ENCODE measurements around the gene PLOD2. TPM values are rescaled to one million over a fixed set of nuclear protein-coding genes. Genes with fewer than 3 reads are reported as not detected.

PLOD2 gene
- total RNA-seq, 1 donor = 345 TPM

- no peak for TF ChIP-seq CTCF (IDR thresholded peaks at IDR 0.05; ENCODE audit: extremely low read depth, low read depth, low read length)
- no peaks in the 10 kb centered on the region for H3K79me2 ChIP-seq (ENCODE audit: insufficient read depth, low read length)
- H2AFZ ChIP-seq (ENCODE audit: low read length) = no peak overlapping the region
- no peak overlapping the region for H3K4me2 ChIP-seq (ENCODE audit: insufficient read depth, low read length)
- no peaks in the 10 kb centered on the region for H4K20me1 ChIP-seq (ENCODE audit: insufficient read depth, low read length)
- H3K36me3 ChIP-seq (ENCODE audit: insufficient read depth, low read length) = peaks cover 27% of the 10 kb centered on the region
- H3K27ac ChIP-seq (ENCODE audit: low read depth, low read length) = no peak overlapping the region
- no peaks in the 10 kb centered on the region for H3K27me3 ChIP-seq (ENCODE audit: insufficient read depth, low read length)
- no peaks in the 10 kb centered on the region for H3K9me3 ChIP-seq (ENCODE audit: low read depth, low read length)
- H3K4me3 ChIP-seq (ENCODE audit: insufficient read depth, low read length) = no peak overlapping the region
- no peak for DNase-seq (ENCODE audit: insufficient read length, low spot score, missing footprints)
- H3K4me1 ChIP-seq (ENCODE audit: insufficient read depth, low read length) = no peaks in the 10 kb centered on the region
Observed at GRCh38 chr3:146058241-146058640, 102.7 kb downstream of the PLOD2 start.

- Histone ChIP-seq H3K27ac (ENCODE audit: low read depth, low read length) (no peak overlapping the region), H3K4me3 (ENCODE audit: insufficient read depth, low read length) (no peak overlapping the region), H3K27me3 (ENCODE audit: insufficient read depth, low read length) (no peaks in the 10 kb centered on the region), H3K36me3 (ENCODE audit: insufficient read depth, low read length) (no peaks in the 10 kb centered on the region), H2AFZ (ENCODE audit: low read length) (no peak overlapping the region), H3K9me3 (ENCODE audit: low read depth, low read length) (no peaks in the 10 kb centered on the region), H3K4me1 (ENCODE audit: insufficient read depth, low read length) (no peaks in the 10 kb centered on the region), H3K79me2 (ENCODE audit: insufficient read depth, low read length) (no peaks in the 10 kb centered on the region), H4K20me1 (ENCODE audit: insufficient read depth, low read length) (no peaks in the 10 kb centered on the region), H3K4me2 (ENCODE audit: insufficient read depth, low read length) (no peak overlapping the region)
- DNase-seq (ENCODE audit: insufficient read length, low spot score, missing footprints) = no peak
- TF ChIP-seq CTCF (IDR thresholded peaks at IDR 0.05; ENCODE audit: extremely low read depth, low read depth, low read length) = no peak
Observed at GRCh38 chr3:146052791-146053310, 108.1 kb downstream of the PLOD2 start.

- Histone ChIP-seq H3K27me3 (ENCODE audit: insufficient read depth, low read length) (no peaks in the 10 kb centered on the region), H3K27ac (ENCODE audit: low read depth, low read length) (no peak overlapping the region), H3K9me3 (ENCODE audit: low read depth, low read length) (no peaks in the 10 kb centered on the region), H3K36me3 (ENCODE audit: insufficient read depth, low read length) (no peaks in the 10 kb centered on the region), H2AFZ (ENCODE audit: low read length) (no peak overlapping the region), H3K79me2 (ENCODE audit: insufficient read depth, low read length) (no peaks in the 10 kb centered on the region), H3K4me3 (ENCODE audit: insufficient read depth, low read length) (no peak overlapping the region), H4K20me1 (ENCODE audit: insufficient read depth, low read length) (no peaks in the 10 kb centered on the region), H3K4me2 (ENCODE audit: insufficient read depth, low read length) (no peak overlapping the region), H3K4me1 (ENCODE audit: insufficient read depth, low read length) (no peaks in the 10 kb centered on the region)
- no peak for TF ChIP-seq CTCF (IDR thresholded peaks at IDR 0.05; ENCODE audit: extremely low read depth, low read depth, low read length)
- DNase-seq (ENCODE audit: insufficient read length, low spot score, missing footprints) = no peak
Observed at GRCh38 chr3:146052056-146052790, 108.8 kb downstream of the PLOD2 start.

- Histone ChIP-seq H4K20me1 (ENCODE audit: insufficient read depth, low read length) (no peaks in the 10 kb centered on the region), H2AFZ (ENCODE audit: low read length) (no peak overlapping the region), H3K4me3 (ENCODE audit: insufficient read depth, low read length) (no peak overlapping the region), H3K36me3 (ENCODE audit: insufficient read depth, low read length) (no peaks in the 10 kb centered on the region), H3K79me2 (ENCODE audit: insufficient read depth, low read length) (no peaks in the 10 kb centered on the region), H3K27ac (ENCODE audit: low read depth, low read length) (no peak overlapping the region), H3K4me2 (ENCODE audit: insufficient read depth, low read length) (no peak overlapping the region), H3K27me3 (ENCODE audit: insufficient read depth, low read length) (no peaks in the 10 kb centered on the region), H3K4me1 (ENCODE audit: insufficient read depth, low read length) (no peaks in the 10 kb centered on the region), H3K9me3 (ENCODE audit: low read depth, low read length) (no peaks in the 10 kb centered on the region)
- TF ChIP-seq CTCF (IDR thresholded peaks at IDR 0.05; ENCODE audit: extremely low read depth, low read depth, low read length) = no peak
- DNase-seq (ENCODE audit: insufficient read length, low spot score, missing footprints) = no peak
Observed at GRCh38 chr3:146050691-146051090, 110.3 kb downstream of the PLOD2 start.
